ENCODE measurements around the gene SLC22A3.

GRCh38 chr6:160428069-160428430, 79.9 kb downstream of the SLC22A3 start:
- TF ChIP-seq, protein P1, sequence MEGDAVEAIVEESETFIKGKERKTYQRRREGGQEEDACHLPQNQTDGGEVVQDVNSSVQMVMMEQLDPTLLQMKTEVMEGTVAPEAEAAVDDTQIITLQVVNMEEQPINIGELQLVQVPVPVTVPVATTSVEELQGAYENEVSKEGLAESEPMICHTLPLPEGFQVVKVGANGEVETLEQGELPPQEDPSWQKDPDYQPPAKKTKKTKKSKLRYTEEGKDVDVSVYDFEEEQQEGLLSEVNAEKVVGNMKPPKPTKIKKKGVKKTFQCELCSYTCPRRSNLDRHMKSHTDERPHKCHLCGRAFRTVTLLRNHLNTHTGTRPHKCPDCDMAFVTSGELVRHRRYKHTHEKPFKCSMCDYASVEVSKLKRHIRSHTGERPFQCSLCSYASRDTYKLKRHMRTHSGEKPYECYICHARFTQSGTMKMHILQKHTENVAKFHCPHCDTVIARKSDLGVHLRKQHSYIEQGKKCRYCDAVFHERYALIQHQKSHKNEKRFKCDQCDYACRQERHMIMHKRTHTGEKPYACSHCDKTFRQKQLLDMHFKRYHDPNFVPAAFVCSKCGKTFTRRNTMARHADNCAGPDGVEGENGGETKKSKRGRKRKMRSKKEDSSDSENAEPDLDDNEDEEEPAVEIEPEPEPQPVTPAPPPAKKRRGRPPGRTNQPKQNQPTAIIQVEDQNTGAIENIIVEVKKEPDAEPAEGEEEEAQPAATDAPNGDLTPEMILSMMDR (conservative IDR thresholded peaks at IDR 0.05 in 1 of 2, IDR thresholded peaks at IDR 0.05 in 1 of 2; ENCODE audit: extremely low read depth in 1 of 2, insufficient read depth in 1 of 2, low read depth in 1 of 2, low read length in 2 of 2), result no peak
- no peak for TF ChIP-seq EZH2 (IDR thresholded peaks at IDR 0.05; ENCODE audit: borderline replicate concordance, low read length)

Measured in mammary epithelial cell (primary cell).